Calu3 (cell line): Measurements from ENCODE around the gene PADI1. TPM values are rescaled to one million over a fixed set of nuclear protein-coding genes. Genes with fewer than 3 reads are reported as not detected.

Experiments
- BruUV-seq: library from RNA; stranded (reverse); fragments of 400-500 nt; replicated peaks from 2 replicates; lab custom pipeline; 2021; lab: Mats Ljungman, UMichigan
- CTCF ChIA-PET: fragments of 300-600 bp; sonication (Branson Sonifier 250); formaldehyde crosslinking; loops from one replicate; lab custom pipeline; 2022; ENCODE audit warnings: antibody characterized with exemption; lab: Charles Lee
- DNase-seq: peaks from one replicate; pipeline ENCODE4 v3.0.0; 2022
- H3K27ac Mint-ChIP-seq: one replicate; pipeline ENCODE4 v1.8.0; 2022; ENCODE audit warnings: mixed read lengths; ENCODE audit not compliant: unreplicated experiment
- H3K27me3 Mint-ChIP-seq: one replicate; pipeline ENCODE4 v1.8.0; 2022; ENCODE audit warnings: mixed read lengths; ENCODE audit not compliant: unreplicated experiment
- H3K36me3 Mint-ChIP-seq: one replicate; pipeline ENCODE4 v1.8.0; 2022; ENCODE audit warnings: mild to moderate bottlenecking, moderate library complexity, mixed read lengths; ENCODE audit not compliant: insufficient read depth, unreplicated experiment
- H3K4me1 Mint-ChIP-seq: one replicate; pipeline ENCODE4 v1.8.0; 2022; ENCODE audit warnings: mild to moderate bottlenecking, low read depth, mixed read lengths; ENCODE audit not compliant: unreplicated experiment
- H3K4me3 Mint-ChIP-seq: one replicate; pipeline ENCODE4 v1.8.0; 2022; ENCODE audit warnings: mild to moderate bottlenecking, low read depth, moderate library complexity, mixed read lengths; ENCODE audit not compliant: unreplicated experiment
- H3K9me3 Mint-ChIP-seq: one replicate; pipeline ENCODE4 v1.8.0; 2022; ENCODE audit warnings: low read depth, mixed read lengths; ENCODE audit not compliant: unreplicated experiment
- CTCF ChIP-seq: fragments of 200-600 bp; IDR thresholded peaks from one replicate; pipeline ENCODE4 v1.8.0; 2022; ENCODE audit warnings: antibody characterized with exemption; ENCODE audit not compliant: unreplicated experiment
- intact Hi-C: fragments of 100-400 bp; cut with micrococcal nuclease; formaldehyde crosslinking; loops from one replicate; pipeline ENCODE4 v1.10.0; 2022; ENCODE audit not compliant: unreplicated experiment
- total RNA-seq: library from RNA; stranded (reverse); gene quantifications from 2 replicates; pipeline ENCODE4 v1.2.3, GENCODE V29; 2022

Gene PADI1
- total RNA-seq, 1 experiment from 2014 or later = 2.3 TPM

GRCh38 chr1:17188217-17188616 lies 16.7 kb upstream of the PADI1 start:
- Mint-ChIP-seq H3K36me3 (peaks cover 7% of the 10 kb centered on the region), H3K4me3 (no peak overlapping the region), H3K27me3 (no peaks in the 10 kb centered on the region), H3K4me1 (peaks cover 32% of the 10 kb centered on the region), H3K27ac (no peak overlapping the region), H3K9me3 (peaks cover 4% of the 10 kb centered on the region)
- CTCF ChIA-PET = no interaction called here
- no TSS peak for BruUV-seq
- no peak for DNase-seq
- intact Hi-C loops = no loop called here
- TF ChIP-seq CTCF = no peak

- CTCF ChIA-PET = no interaction called here
- intact Hi-C loops = no loop called here
- Mint-ChIP-seq H3K9me3 (peaks cover 4% of the 10 kb centered on the region), H3K27ac (no peak overlapping the region), H3K27me3 (no peaks in the 10 kb centered on the region), H3K4me1 (peaks cover 33% of the 10 kb centered on the region), H3K36me3 (peaks cover 7% of the 10 kb centered on the region), H3K4me3 (no peak overlapping the region)
- TF ChIP-seq CTCF = no peak
- BruUV-seq = no TSS peak
- no peak for DNase-seq
Observed at GRCh38 chr1:17188889-17189631, 15.9 kb upstream of the PADI1 start.

GRCh38 chr1:17189632-17189990 lies 15.3 kb upstream of the PADI1 start:
- H3K27ac Mint-ChIP-seq = peak overlapping the region; percentile 50
- no peak overlapping the region for H3K4me3 Mint-ChIP-seq
- peaks cover 4% of the 10 kb centered on the region for H3K9me3 Mint-ChIP-seq
- CTCF ChIA-PET = no interaction called here
- intact Hi-C loops = no loop called here
- BruUV-seq = no TSS peak
- no peak for TF ChIP-seq CTCF
- DNase-seq = no peak
- H3K36me3 Mint-ChIP-seq = peaks cover 7% of the 10 kb centered on the region
- no peaks in the 10 kb centered on the region for H3K27me3 Mint-ChIP-seq
- H3K4me1 Mint-ChIP-seq = peaks cover 38% of the 10 kb centered on the region

- H3K4me3 Mint-ChIP-seq = no peak overlapping the region
- BruUV-seq = no TSS peak
- TF ChIP-seq CTCF = no peak
- no peaks in the 10 kb centered on the region for H3K27me3 Mint-ChIP-seq
- CTCF ChIA-PET = interaction anchor here (1.0 kb wide), 1 partner anchor 86 kb away, joined by 3 read pairs; no protein-coding TSS in a partner anchor
- intact Hi-C loops = no loop called here
- peaks cover 7% of the 10 kb centered on the region for H3K36me3 Mint-ChIP-seq
- DNase-seq = peak; percentile 74
- H3K9me3 Mint-ChIP-seq = peaks cover 4% of the 10 kb centered on the region
- peak overlapping the region; percentile 50 for H3K27ac Mint-ChIP-seq
- peaks cover 41% of the 10 kb centered on the region for H3K4me1 Mint-ChIP-seq
Observed at GRCh38 chr1:17190010-17190995, 14.6 kb upstream of the PADI1 start.
